Caco-2 (cell line): ENCODE results near the gene AQP12A. TPM values are rescaled to one million over a fixed set of nuclear protein-coding genes. Genes with fewer than 3 reads are reported as not detected.

Experiments
- BruUV-seq: library from RNA; stranded (reverse); fragments of 400-500 nt; replicated peaks from 2 replicates; lab custom pipeline; 2021; lab: Mats Ljungman, UMichigan
- CTCF ChIA-PET: fragments of 300-600 bp; sonication (Branson Sonifier 250); formaldehyde crosslinking; loops from one replicate; lab custom pipeline; 2022; ENCODE audit warnings: antibody characterized with exemption; lab: Charles Lee
- POLR2A ChIA-PET: fragments of 300-600 bp; sonication (Branson Sonifier 250); formaldehyde crosslinking; loops from one replicate; lab custom pipeline; 2022; ENCODE audit warnings: antibody characterized with exemption; lab: Charles Lee
- DNase-seq, 2 experiments: peaks; one replicate each; pipeline versions ENCODE4 v3.0.0 to v3.0.0-alpha.2; 2020 to 2022
- H3K27me3 ChIP-seq: replicated peaks from 2 replicates; pipeline ENCODE4 v1.6.0; 2011; ENCODE audit warnings: low read length; ENCODE audit not compliant: control insufficient read depth, insufficient read depth
- H3K36me3 ChIP-seq: 2 replicates; pipeline ENCODE4 v1.5.1; 2011; ENCODE audit warnings: low read length; ENCODE audit not compliant: control insufficient read depth, insufficient read depth
- H3K4me1 ChIP-seq: fragments of 250-450 bp; sonication (Bioruptor Pico); 2 replicates; pipeline ENCODE4 v1.5.1; 2020; ENCODE audit warnings: mild to moderate bottlenecking
- H3K4me3 ChIP-seq: 2 replicates; pipeline ENCODE4 v1.5.1; 2011; ENCODE audit warnings: low read depth, mild to moderate bottlenecking, control low read depth, low read length
- H3K9me3 ChIP-seq: fragments of 250-450 bp; sonication (Bioruptor Pico); 2 replicates; pipeline ENCODE4 v1.5.1; 2020; ENCODE audit warnings: mild to moderate bottlenecking, moderate library complexity
- H3K27ac Mint-ChIP-seq: one replicate; pipeline ENCODE4 v1.8.0; 2022; ENCODE audit warnings: mixed read lengths; ENCODE audit not compliant: unreplicated experiment
- H3K27me3 Mint-ChIP-seq: one replicate; pipeline ENCODE4 v1.8.0; 2022; ENCODE audit warnings: mixed read lengths; ENCODE audit not compliant: insufficient read depth, unreplicated experiment
- H3K36me3 Mint-ChIP-seq: one replicate; pipeline ENCODE4 v1.8.0; 2022; ENCODE audit warnings: mild to moderate bottlenecking, mixed read lengths; ENCODE audit not compliant: insufficient read depth, unreplicated experiment
- H3K4me1 Mint-ChIP-seq: one replicate; pipeline ENCODE4 v1.8.0; 2022; ENCODE audit warnings: low read depth, mixed read lengths; ENCODE audit not compliant: unreplicated experiment
- H3K4me3 Mint-ChIP-seq: one replicate; pipeline ENCODE4 v1.8.0; 2022; ENCODE audit warnings: mild to moderate bottlenecking, moderate library complexity, mixed read lengths; ENCODE audit not compliant: unreplicated experiment
- H3K9me3 Mint-ChIP-seq: one replicate; pipeline ENCODE4 v1.8.0; 2022; ENCODE audit warnings: mixed read lengths; ENCODE audit not compliant: unreplicated experiment
- intact Hi-C: fragments of 100-400 bp; cut with micrococcal nuclease; formaldehyde crosslinking; loops from one replicate; pipeline ENCODE4 v1.10.0; 2022; ENCODE audit not compliant: unreplicated experiment
- total RNA-seq: library from RNA; stranded (reverse); gene quantifications from 2 replicates; pipeline ENCODE4 v1.2.3, GENCODE V29; 2022
- TF ChIP-seq, protein P1 (sequence below), 2 experiments: fragments of 200-600 bp in 1 of 2; IDR thresholded peaks; 1 replicate in 1 of 2; 2 replicates in 1 of 2; pipeline versions ENCODE4 v1.5.1 to v1.8.0; 2011 to 2022; ENCODE audit warnings: antibody characterized with exemption in 1 of 2, control low read depth in 1 of 2, inconsistent platforms in 1 of 2, low read depth in 1 of 2, low read length in 1 of 2, mild to moderate bottlenecking in 1 of 2, moderate library complexity in 1 of 2; ENCODE audit not compliant: insufficient read depth in 1 of 2, severe bottlenecking in 1 of 2, unreplicated experiment in 1 of 2

AQP12A gene
- total RNA-seq, 1 experiment from 2014 or later = not detected

DNA sequence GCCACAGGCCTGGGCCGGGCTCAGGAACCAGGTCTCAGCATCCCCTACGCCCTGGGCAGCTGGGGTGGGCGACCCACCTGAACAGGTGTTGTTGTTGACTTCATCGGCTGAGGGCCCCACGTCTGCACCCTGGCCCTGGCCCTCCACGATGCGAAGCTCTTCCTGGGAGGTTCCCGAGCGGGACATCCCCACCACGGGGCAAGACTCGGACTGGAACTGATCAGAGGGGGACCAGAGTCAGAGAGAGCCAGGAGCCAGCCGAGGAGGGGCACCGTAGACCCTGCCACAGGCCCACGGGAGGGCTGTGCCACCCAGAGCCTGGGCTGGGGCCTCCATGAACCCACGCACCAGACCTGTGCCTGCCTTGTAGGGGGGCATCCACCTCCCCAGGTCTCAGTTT is 54.3 kb downstream of the AQP12A start:
- no peak overlapping the region for H3K27ac Mint-ChIP-seq
- Histone ChIP-seq H3K4me1 (no peaks in the 10 kb centered on the region), H3K9me3 (no peaks in the 10 kb centered on the region), H3K36me3 (no peaks in the 10 kb centered on the region), H3K27me3 (no peaks in the 10 kb centered on the region), H3K4me3 (no peak overlapping the region)
- H3K36me3 Mint-ChIP-seq = peaks cover 4% of the 10 kb centered on the region
- H3K4me3 Mint-ChIP-seq = no peak overlapping the region
- ChIA-PET POLR2A (no interaction called here), CTCF (no interaction called here)
- H3K4me1 Mint-ChIP-seq = no peaks in the 10 kb centered on the region
- no TSS peak for BruUV-seq
- intact Hi-C loops = no loop called here
- DNase-seq = no peak
- no peaks in the 10 kb centered on the region for H3K9me3 Mint-ChIP-seq
- H3K27me3 Mint-ChIP-seq = no peaks in the 10 kb centered on the region
- TF ChIP-seq, protein P1, sequence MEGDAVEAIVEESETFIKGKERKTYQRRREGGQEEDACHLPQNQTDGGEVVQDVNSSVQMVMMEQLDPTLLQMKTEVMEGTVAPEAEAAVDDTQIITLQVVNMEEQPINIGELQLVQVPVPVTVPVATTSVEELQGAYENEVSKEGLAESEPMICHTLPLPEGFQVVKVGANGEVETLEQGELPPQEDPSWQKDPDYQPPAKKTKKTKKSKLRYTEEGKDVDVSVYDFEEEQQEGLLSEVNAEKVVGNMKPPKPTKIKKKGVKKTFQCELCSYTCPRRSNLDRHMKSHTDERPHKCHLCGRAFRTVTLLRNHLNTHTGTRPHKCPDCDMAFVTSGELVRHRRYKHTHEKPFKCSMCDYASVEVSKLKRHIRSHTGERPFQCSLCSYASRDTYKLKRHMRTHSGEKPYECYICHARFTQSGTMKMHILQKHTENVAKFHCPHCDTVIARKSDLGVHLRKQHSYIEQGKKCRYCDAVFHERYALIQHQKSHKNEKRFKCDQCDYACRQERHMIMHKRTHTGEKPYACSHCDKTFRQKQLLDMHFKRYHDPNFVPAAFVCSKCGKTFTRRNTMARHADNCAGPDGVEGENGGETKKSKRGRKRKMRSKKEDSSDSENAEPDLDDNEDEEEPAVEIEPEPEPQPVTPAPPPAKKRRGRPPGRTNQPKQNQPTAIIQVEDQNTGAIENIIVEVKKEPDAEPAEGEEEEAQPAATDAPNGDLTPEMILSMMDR (IDR thresholded peaks at IDR 0.05; ENCODE audit: insufficient read depth in 1 of 2, low read depth in 1 of 2, low read length in 1 of 2, severe bottlenecking in 1 of 2, unreplicated experiment in 1 of 2) = no peak

- H3K9me3 Mint-ChIP-seq = no peaks in the 10 kb centered on the region
- no peak overlapping the region for H3K4me3 ChIP-seq
- no peaks in the 10 kb centered on the region for H3K27me3 ChIP-seq
- CTCF ChIA-PET = no interaction called here
- H3K27me3 Mint-ChIP-seq = no peaks in the 10 kb centered on the region
- H3K4me1 ChIP-seq = no peaks in the 10 kb centered on the region
- intact Hi-C loops = no loop called here
- no peak overlapping the region for H3K4me3 Mint-ChIP-seq
- no peaks in the 10 kb centered on the region for H3K9me3 ChIP-seq
- TF ChIP-seq, protein P1 (IDR thresholded peaks at IDR 0.05; ENCODE audit: insufficient read depth in 1 of 2, low read depth in 1 of 2, low read length in 1 of 2, severe bottlenecking in 1 of 2, unreplicated experiment in 1 of 2) = no peak
- H3K27ac Mint-ChIP-seq = no peak overlapping the region
- DNase-seq = no peak
- BruUV-seq = no TSS peak
- H3K4me1 Mint-ChIP-seq = no peaks in the 10 kb centered on the region
- H3K36me3 Mint-ChIP-seq = peaks cover 4% of the 10 kb centered on the region
- POLR2A ChIA-PET = no interaction called here
- H3K36me3 ChIP-seq = no peaks in the 10 kb centered on the region
Observed at GRCh38 chr2:240746671-240747070, 55.0 kb downstream of the AQP12A start.

DNA sequence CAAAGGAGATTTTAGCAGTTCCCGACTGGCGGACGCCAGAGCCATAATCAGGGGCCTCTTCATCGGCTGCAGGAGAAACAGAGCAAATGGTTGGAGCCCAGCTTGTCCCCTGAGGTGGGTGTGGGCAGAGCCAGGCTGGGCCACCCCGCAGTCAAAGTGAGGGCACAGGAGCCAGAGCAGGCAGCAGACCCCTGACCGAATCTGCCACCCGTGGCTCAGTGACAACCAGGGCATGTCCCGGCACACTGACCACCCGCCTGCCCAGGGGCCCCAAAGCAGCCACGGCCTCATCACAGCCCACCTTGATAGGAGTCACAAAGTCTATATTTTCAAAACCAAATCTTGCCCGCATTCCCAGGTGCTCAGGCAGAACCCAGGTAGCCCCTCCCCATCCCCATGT is 55.6 kb downstream of the AQP12A start:
- H3K4me1 Mint-ChIP-seq = no peaks in the 10 kb centered on the region
- no TSS peak for BruUV-seq
- no peak overlapping the region for H3K4me3 Mint-ChIP-seq
- no peaks in the 10 kb centered on the region for H3K9me3 Mint-ChIP-seq
- intact Hi-C loops = no loop called here
- Histone ChIP-seq H3K36me3 (no peaks in the 10 kb centered on the region), H3K9me3 (no peaks in the 10 kb centered on the region), H3K4me1 (no peaks in the 10 kb centered on the region), H3K27me3 (no peaks in the 10 kb centered on the region), H3K4me3 (no peak overlapping the region)
- DNase-seq = no peak
- peaks cover 4% of the 10 kb centered on the region for H3K36me3 Mint-ChIP-seq
- TF ChIP-seq, protein P1 (IDR thresholded peaks at IDR 0.05; ENCODE audit: insufficient read depth in 1 of 2, low read depth in 1 of 2, low read length in 1 of 2, severe bottlenecking in 1 of 2, unreplicated experiment in 1 of 2) = no peak
- ChIA-PET POLR2A (no interaction called here), CTCF (no interaction called here)
- H3K27me3 Mint-ChIP-seq = no peaks in the 10 kb centered on the region
- H3K27ac Mint-ChIP-seq = no peak overlapping the region

Other genes starting within 250 kb of the AQP12A start
- 12.2 and 16.6 TPM in 2 replicates for gene ANKMY1, start 133.9 kb upstream of the AQP12A start, total RNA-seq
- 2.2 and 2.3 TPM in 2 replicates for gene DUSP28, start 131.5 kb upstream of the AQP12A start, total RNA-seq
- 22.6 and 25.6 TPM in 2 replicates for gene RNPEPL1, start 123.4 kb upstream of the AQP12A start, total RNA-seq
- 27.8 and 30.9 TPM in 2 replicates for gene CAPN10, start 105.1 kb upstream of the AQP12A start, total RNA-seq
- 21.3 and 21.5 TPM in 2 replicates for gene GPR35, start 66.4 kb upstream of the AQP12A start, total RNA-seq
- gene AQP12B, start 9.0 kb upstream of the AQP12A start, total RNA-seq = not detected in 2 replicates
- 29.8 and 33.1 TPM in 2 replicates for gene KIF1A, start 128.4 kb downstream of the AQP12A start, total RNA-seq
- gene AGXT, start 177.0 kb downstream of the AQP12A start, total RNA-seq = 0.20 and 0.39 TPM in 2 replicates
- 53.1 and 69.9 TPM in 2 replicates for gene MAB21L4, start 204.3 kb downstream of the AQP12A start, total RNA-seq
- gene CROCC2, start 214.5 kb downstream of the AQP12A start, total RNA-seq = not detected in 2 replicates